Fibroblast of the conjunctiva (primary cell): ENCODE results near the gene MS4A12.
"Not testable (repeated sequence)": the region's sequence is repeated elsewhere in the genome, so short reads cannot be mapped to it uniquely, and the experiment has no call there.

Experiments used
- DNase-seq: peaks from one replicate; pipeline ENCODE4 v3.0.0-alpha.2; 2010; ENCODE audit warnings: low read depth

MS4A12 gene

GRCh38 chr11:60512651-60513225 lies 20.2 kb downstream of the MS4A12 start:
- no peak for DNase-seq

GRCh38 chr11:60513496-60514460 lies 21.2 kb downstream of the MS4A12 start:
- DNase-seq: no peak

GRCh38 chr11:60515144-60515855 lies 22.7 kb downstream of the MS4A12 start, which contains the start of gene MS4A13:
Gene MS4A13 (plus strand): TSS chr11:60515392. CDS start chr11:60518084, 2,692 bp downstream.
- DNase-seq: no peak

GRCh38 chr11:60528465-60528864 lies 35.9 kb downstream of the MS4A12 start:
- DNase-seq: no peak

- no peak for DNase-seq
These were observed 36.4 kb downstream of the MS4A12 start for GRCh38 chr11:60528934-60529333.

- no peak for DNase-seq
These were observed 38.0 kb downstream of the MS4A12 start for GRCh38 chr11:60530454-60531100.

GRCh38 chr11:60532383-60532782 lies 39.8 kb downstream of the MS4A12 start:
- DNase-seq: not testable (repeated sequence)

GRCh38 chr11:60538627-60539026 lies 46.0 kb downstream of the MS4A12 start:
- DNase-seq: not testable (repeated sequence)

GRCh38 chr11:60544077-60544476 lies 51.5 kb downstream of the MS4A12 start:
- DNase-seq: no peak
